Iris pigment epithelial cell (primary cell): ENCODE results near the gene FHOD3.

Experiments
- DNase-seq: peaks from one replicate; pipeline ENCODE4 v3.0.0-alpha.2; 2011; ENCODE audit warnings: low read depth

The FHOD3 gene

DNA sequence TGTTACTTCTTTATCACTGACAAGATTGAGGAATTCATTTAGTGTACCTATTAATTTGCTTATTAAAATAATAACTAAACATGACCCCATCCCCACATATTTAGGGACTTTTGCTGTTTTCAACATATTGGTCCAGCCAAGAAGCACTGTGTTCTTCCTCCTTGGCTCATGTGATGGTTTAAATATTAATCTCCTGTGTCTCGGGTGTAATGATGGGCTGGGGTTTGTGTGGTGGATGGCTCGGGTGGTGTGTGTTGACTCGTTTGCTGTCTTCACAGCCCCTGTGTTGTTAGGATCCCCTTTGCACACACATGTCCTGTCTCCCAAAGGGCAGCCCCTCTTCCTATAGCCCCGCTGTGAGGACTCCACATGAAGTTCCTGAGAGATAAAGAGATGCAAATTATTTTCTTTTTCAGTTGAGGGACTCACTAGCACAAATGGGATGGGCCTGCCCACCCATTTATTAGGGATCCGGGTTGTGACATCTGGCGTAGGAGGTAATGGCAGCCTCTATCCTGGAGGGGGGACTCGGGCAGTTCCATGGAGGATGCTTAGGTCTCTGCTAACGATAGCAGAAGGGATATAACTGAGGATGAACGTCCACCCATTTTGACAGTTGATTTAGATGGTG lies 53.4 kb downstream of the FHOD3 start:
- no peak for DNase-seq

DNA sequence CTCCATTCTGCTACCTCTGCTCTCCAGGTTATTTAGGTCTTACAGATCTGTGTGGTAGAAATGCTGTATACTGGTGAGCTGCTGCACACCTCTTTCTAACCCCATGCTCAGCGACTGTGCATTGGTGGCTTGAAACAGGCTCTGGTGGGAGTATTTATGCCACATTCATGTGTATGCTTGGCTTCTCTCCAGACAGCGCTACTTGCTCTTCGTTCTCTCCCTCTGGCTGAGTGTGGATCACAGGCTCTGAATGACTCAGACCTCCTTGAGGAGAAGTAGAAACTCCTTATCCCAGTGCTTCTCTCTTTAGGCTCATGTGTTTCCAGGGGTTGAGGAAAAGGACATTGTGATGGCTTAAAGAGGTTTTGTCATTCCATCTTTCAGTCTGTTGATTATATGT lies 54.9 kb downstream of the FHOD3 start:
- peak; percentile 80 for DNase-seq

DNA sequence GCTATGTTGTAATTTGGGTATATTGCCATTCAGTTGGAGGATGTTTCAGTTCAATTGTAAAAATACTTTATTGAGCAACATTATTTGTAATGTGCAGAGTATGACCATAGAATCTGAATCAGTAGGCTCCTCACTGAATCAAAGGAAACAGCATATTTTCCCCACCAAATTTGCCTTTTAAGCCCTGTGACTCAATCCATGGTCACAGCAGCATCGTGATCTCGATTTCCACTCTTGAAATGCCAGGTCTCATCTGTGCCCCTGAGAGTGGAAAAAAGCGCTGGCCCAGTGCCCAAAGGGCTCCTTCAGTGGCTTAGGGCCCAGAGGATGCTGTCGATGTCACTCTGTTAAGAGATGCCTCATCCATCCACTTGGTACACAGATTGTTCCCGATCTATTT lies 57.5 kb downstream of the FHOD3 start:
- peak; percentile 23 for DNase-seq

DNA sequence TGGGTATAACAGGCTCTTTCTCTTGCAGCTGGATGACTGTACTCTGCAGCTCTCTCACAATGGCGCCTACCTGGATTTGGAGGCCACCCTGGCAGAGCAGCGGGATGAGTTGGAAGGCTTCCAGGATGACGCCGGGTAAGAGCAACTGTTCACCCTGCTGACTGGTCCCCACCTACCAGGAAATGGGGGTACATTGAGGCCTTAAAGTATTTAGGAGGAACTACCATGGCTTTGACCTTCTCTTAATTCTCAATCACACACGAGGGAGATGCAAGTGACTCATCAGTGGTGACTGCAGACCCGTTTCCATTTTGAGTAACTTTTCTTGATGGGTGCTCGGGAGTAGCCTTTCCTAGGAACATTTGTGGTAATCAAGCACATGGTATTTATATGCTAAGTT lies 58.0 kb downstream of the FHOD3 start:
- no peak for DNase-seq

DNA sequence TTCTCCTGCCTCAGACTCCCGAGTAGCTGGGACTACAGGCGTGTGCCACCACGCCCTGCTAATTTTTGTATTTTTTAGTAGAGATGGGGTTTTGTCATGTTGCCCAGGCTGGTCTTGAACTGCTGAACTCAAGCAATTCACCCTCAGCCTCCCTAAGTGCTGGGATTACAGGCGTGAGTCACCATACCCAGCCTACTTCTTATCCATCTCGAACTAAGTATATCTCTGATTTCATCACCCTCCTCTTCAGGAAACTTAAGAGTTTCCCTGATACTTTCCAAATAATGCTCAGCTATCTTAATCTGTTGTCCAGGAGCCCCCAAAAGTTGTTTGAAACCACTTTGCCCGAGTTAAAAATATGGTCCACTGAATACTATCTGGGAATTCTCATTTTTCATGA lies 59.2 kb downstream of the FHOD3 start:
- peak; percentile 25 for DNase-seq

DNA sequence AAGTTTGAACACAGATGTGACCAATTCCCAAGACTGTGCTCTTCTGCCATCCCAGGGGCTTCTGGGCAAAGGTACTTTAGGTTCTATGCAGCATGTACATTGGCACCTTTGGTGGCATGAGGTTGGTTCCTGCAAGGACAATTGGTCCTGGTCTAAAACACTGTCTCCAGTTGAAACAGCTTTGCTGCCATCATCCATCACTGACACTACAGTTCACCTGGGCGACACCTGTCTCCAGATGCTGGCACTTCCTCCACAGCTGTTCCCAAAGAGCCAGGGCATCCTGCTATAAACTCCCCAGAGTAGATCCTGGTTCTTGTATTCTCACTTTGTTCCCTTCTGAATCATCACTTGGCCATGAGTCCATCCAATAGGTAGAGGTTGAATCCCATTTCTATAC lies 60.6 kb downstream of the FHOD3 start:
- no peak for DNase-seq

DNA sequence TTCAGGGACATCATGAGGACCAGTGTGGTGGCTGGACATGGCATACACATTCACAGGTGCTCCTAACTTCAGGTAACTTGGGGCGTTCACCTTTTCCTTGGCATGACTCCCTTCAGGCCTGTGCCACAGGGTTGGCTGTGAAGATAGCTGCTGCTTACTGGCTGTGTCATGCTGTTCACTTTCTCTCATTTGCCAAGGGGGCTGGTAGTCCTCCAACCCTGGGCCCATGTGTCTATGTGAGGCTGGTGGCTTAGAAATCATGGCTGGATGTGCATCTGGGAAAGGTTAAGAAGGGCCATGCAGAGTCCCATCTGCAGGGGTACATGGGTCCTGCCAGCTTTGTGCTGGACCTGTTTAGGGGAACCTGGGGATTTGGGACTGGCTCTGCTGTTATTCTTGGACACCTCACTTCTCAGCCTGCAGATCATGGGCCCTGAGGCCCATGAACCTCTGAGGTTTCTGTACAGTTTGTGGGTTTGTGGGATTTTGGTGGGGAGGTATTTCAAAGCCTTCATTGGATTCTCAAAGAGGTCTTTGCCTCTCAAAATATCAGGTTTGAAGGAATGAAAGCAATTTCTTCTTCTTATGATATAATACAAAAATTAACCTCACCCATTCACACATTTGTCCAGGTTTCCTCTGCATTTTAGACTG lies 62.9 kb downstream of the FHOD3 start:
- DNase-seq: no peak

DNA sequence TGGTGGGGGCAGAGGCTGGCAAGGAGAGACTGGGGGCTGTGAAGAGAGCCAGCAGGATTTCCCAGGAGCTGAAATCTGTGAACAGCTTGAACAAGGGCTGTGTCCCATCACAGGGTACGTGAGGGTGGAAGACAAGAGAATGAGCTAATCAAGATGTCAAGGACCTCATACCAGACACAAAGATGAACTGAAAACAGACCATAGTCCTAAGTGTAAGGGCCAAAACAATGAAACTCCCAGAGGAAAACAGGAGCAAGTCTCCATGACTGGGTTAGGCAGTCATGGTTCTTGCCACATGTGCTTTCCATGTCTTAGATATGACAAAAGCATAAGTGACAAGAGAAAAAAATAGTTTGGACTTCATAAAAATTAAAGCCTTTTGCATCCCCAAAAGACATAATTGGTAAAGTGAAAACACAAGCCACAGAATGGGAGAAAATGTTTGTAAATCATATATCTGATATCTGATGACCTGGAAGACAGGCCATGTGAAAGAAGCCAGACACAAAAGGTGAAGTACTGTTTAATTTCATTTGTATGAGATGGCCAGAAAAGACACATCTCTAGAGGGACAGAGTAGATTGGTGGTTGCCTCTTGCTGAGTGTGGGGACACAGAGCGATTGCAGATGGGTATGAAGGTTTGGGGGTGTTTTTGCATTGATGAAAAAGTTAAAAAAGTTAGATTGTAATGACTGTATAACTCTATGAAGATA lies 67.6 kb downstream of the FHOD3 start:
- no peak for DNase-seq

DNA sequence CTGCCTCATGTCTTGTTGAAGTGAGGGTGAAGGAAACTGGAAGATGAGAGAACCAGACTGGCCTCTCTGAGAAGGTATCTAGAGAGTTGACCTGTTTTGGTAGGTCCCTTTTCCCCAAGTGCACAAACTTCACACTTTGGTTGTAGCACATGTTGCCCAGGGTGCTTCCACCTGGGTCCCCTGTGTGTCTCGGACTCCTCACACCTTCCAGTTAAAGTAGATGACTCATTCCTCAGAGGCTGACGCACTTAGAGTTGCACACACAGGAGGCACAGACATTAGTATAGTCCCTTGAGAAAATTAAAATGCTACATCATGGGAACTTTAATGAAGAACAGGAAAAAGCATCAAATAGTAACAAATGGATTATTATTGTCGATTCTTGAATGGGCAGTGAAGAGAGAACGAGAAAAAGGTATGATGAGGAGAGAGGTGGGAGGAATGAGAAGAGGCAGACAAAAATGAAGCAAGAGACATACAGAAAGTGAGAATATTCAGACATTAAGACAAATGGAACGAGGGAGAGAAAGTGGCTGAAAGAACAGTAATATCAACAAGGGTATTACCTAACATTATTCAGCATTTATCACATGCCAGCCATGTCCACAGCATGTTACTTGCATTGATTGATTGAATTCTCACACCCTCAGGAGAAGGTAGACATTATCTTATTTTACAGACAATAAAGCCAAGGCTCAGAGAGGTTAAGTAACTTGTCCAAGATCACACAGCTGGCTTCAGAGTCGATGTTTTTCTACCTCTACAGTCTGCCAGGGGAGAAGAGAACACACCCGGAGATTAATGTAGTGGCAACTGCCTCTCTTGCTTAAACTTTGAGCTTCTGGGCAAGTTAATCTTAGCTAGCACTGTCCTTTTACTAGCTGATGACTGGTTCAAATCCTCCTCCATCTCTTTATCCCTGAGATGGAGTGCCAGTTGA lies 68.6 kb downstream of the FHOD3 start:
- no peak for DNase-seq

DNA sequence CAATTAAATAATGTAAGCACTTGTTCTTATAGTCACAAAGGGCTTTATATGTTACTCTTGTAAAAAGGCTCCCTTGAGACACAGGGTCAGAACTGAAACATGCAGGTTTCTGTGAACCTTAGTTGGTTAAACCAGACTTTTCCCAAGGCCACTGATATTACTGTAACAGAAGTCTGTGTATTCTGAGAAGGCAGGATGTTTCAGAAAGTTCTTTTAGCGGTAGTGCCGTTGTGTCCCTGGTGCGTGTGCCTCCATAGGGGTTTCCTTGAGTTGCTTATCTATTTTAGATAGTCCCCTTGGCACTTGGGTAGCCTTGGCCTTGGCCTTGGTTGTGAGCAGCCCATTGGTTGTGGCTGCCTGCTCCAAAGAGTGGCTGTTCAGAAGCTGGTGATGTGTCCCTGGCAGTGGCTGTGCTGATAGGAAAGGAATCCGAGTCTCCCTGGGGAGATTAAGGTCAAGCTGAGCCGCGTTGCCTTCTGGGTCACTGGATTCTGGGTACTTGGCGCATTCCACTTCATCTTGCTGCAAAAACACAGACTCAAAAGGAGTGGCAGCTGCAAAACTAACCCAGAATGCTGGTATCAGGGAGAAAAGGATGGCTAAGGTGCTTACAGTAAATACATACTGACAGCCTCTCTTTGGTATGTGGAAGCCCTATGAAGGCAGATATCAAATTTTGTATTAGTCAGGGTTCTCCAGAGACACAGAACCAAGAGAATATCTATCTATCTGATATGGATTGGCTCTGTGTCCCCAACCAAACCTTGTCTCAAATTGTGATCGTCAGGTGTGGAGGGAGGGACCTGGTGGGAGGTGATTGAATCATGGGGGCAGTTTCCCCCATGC lies 69.7 kb downstream of the FHOD3 start:
- no peak for DNase-seq

DNA sequence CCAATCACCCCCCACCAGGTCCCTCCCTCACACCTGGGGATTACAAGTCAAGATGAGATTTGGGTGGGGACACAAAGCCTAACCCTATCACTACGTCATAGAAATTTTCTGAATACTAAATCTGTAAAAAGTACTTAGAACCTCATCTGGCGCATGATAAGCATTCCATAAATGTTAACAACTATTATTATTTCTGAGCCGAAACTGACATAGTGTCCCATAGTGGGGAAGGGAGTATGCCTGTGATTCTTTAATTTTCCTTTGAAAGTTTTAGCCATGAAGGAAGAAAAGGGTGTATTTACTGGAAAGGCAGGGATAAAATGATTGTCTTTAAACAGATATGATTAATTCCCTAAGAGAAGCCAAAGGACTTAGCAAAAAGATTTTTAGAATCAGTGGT lies 71.4 kb downstream of the FHOD3 start:
- no peak for DNase-seq

DNA sequence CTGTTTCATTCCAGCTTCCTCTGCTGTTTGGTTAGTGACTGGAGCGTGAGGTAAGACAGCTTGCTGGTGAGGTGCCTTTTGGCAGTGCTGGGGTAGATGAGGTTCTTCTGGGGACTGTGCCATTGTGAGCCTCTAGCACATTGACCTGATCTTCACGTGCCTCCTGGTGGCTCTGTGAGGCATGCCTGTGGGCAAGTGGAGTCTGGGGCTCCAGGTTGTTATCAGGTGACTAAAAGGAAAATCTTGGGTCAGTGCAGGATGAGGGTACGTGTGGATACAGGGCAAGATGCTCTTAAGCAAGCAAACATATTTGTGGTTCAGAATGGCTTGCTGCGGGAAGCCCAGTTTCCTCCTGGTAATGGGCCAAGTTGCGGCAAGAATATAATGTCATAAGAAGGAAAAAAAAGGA lies 75.4 kb downstream of the FHOD3 start:
- DNase-seq: peak; percentile 88

DNA sequence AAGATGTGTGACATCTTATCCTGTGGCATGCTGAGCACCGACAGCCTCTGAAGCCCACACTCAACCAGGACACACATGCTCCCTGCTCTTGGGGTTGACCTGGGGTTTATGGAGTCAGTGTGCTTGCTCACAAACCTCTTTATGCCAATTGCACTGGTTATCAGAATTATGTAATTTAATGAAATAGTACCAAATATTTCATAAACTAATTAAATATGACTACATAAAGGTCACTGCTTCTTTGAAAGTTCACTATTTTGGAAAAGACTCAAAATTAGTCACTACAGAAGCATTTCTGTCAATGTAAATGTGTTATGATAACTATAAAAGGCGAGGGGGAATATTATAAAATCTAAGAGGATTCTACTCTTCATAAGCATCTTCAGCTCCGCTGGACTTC lies 76.7 kb downstream of the FHOD3 start:
- peak; percentile 17 for DNase-seq

DNA sequence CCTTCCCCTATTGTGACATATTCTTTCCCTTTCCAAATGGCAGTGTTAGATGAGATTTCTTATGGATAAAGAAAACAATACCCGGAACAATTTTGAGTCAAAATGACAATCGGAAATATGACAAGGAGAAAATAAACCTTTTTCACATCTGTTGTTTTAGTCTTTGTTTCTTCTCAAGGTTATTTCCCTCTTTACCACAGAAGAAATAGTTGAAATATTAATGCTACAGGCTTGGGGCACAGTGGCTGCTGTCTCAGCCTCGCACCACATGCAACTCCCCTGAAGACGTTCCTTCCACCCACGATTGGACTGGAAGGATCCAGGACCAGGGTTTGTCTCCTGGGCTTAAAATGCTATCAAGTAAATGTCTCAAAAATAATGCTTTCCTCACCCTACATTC lies 77.6 kb downstream of the FHOD3 start:
- DNase-seq: no peak

DNA sequence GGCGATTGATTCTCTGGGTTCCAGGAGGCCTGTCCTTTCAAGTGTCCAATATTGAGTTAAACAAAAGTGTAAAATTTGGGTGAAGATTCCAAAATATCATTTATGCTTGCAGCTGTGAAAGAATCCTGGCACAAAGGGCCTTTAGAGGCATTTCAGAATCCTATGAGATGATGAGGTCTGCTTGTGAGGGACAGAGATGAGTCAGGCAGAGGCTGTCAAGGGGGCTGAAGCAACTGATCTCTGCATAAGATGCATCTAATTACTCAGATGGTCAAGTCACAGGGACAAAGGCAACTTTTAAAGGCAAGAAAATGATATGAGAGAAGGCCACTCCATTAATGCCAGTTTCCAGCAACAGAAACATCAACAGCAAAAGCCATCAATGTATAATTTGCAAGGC lies 78.8 kb downstream of the FHOD3 start:
- peak; percentile 33 for DNase-seq

DNA sequence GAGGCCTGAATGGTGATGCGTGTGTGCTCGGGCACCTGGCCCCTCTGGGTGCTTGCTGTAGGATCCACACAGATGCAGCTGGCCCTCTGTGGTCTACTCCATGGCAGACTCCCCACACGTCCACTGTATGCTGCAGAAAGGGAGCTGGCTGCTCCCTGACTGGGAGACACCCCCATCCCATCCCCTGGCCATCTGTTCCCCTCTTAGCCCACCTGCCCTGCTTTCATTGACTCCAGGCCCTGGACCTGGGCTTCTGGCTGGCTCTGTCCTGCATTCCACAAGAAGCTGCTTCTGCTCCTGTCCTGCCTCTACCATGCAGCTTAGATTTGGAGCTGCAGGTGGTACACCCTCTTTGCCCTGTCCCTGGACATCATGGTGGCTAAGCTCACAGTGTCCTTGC lies 80.1 kb downstream of the FHOD3 start:
- DNase-seq: no peak

DNA sequence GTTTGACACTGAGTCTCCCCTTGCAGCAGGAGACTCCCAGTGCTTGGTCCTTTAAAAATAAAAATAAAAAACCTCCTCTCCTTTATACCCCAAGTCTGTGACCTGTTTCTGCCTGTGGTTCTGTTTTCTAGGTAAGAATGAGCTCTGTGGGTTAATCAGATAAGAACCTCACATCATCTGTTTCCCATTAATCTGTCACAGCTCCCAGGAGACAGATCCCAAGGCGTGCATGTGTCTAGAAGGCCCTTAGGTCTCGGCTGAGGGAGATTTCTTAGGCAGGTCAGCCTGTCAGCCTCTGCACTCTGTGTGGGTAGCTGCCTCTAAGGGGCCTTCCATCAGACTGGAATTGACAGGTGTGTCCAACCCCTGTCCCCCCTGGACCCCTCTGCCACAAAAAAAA lies 80.7 kb downstream of the FHOD3 start:
- no peak for DNase-seq

DNA sequence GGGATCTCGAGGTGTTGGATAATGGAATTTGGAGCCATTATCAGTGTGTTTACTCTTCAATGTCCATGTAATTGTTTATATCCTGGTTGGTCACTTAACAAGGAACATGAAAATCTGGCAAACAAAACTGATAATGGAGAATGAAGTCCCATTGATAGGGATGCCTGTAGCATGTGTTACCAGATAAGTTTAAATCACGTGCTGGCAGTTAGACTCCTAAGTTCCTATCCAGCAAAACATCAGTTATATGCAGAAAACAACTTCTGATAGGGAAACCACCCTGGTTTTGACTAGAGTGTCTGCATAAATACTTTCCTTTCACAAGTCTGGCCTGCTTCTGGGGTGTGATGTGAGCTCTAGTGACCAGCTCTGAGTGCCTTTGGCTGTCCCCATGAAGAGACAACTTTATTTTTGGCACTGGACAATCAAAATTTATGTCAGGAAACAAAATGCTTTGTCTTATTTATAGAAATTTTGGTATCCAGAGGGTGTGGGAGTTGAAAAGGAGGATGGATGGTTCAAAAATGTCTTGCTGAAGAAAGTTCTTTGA lies 82.0 kb downstream of the FHOD3 start:
- no peak for DNase-seq

DNA sequence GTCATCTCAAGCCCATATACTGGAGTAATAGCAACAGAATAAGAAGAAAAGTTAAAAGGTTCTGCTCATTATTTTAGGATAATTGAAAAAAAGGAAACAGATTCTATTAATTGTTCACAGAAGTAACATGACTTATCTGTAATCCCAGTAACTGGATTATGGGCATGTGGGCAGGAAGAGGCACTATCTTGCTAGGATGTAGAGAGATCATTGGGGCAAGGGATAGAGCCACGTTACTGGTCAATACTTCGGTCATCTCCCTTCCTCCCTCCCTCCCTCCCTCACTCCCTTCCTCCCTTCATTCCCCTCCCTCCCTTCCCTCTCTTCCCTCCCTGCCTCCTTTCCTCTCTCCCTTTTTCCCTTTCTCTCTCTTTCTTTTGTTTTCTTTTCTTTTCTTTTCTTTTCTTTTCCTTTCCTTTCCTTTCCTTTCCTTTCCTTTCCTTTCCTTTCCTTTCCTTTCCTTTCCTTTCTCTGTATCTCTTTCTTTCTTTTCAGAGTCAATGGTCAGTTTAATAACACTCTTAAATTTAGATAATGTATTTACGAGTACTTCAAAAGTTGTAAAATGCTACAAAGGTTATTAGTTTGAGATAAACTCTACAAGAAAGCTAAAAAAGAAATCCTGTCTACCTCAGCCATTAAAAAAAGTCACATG lies 82.8 kb downstream of the FHOD3 start:
- DNase-seq: no peak

DNA sequence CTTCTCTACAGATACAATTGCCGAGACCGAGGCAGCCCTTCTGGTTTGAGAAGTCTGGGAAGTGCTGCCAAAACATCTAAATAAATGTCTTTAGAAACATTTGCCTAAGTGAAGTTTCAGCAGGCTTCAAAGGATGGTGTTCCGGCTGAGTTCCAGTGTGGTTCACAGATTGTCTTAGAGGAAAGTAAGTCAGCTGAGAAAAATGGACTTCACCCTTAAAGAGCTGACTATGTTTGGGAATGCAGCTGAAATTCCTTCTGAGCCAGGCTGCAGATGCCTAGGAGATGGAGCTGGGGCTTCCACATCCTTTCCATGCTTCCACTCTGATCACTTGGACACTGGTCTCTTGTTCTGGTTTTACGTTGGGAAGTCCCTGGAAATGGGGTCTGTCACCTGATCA lies 83.6 kb downstream of the FHOD3 start:
- DNase-seq: no peak

DNA sequence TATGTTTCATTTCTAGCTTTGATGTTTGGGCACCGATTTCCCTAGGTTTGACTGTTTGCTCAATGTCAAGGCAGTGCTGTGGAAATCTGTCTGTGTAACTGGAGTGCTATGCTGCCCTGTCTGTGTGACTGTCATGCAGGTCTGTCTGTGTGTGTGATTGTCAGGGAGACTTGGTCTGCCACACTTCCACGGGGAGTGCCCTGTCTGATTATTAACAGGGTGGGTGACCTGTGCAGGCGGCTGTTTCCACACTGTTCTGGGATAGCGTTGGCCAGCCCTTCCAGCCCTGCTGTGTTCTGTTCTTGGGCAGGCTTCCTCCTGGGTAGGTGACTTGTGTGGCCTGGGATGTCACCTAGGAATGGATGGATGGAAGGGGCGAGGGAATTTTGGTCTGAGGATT lies 85.3 kb downstream of the FHOD3 start:
- no peak for DNase-seq
